HG03095 (cell line): ENCODE results near the gene CHRDL2.

Experiments used
- ATAC-seq: cut with Tn5 transposase; IDR thresholded peaks from one replicate; pipeline ENCODE4 v1.9.1; 2021; ENCODE audit warnings: moderate library complexity; ENCODE audit not compliant: unreplicated experiment

Gene CHRDL2

GRCh38 chr11:74749127-74749964 is 18.1 kb upstream of the CHRDL2 start:
- ATAC-seq = peak; percentile 51

DNA sequence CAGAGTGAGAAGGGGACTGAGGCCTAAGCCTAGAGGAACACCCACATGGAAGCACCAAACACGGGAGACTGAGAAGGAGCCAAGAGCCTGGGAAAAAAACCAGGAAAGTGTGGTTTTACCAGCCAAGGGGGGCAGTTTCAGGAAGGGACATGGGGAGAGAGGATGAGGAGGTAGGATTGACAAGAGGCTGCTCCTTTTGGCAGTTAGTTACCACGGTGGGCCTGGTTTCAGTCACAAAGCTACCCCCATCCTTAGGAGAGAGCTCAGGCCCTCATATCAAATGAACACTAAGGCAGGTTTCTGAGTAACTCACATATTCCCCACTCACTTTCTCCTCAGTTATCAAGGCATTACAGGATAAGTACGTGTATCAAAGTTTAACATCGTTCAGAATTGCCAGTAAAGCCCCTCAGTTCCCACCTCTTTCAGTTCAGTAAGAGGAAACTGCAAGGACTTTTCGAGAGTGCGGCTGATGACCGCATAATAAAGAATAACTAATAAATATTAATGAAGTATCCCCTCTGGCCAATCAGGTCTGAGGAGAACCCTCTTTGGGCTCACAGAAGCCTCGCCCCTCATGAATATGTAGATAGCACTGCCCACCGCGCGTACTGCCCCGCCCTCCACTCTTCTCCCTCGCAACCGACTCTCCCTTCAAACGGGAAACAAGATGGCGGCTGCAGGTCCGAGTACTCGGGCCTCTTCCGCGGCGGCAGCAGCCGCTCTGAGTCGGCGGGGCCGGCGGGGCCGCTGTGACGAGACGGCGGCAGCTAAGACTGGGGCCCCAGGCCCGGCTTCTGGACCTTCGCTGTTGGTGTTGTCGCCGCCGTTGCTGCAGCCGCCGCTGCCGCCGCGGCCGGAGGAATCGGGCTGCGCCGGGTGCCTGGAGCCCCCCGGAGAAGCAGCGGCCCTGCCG is 17.2 kb upstream of the CHRDL2 start, which contains the start of gene RNF169:
TSS of gene RNF169 (plus strand) at position 639 of the 916 bp plus-strand sequence. CDS start at position 671, 32 bp downstream.
- peak; percentile 96 for ATAC-seq

GRCh38 chr11:74746868-74747267 is 15.6 kb upstream of the CHRDL2 start:
- ATAC-seq = no peak

- no peak for ATAC-seq
Measured at GRCh38 chr11:74744277-74744676, 13.1 kb upstream of the CHRDL2 start.

DNA sequence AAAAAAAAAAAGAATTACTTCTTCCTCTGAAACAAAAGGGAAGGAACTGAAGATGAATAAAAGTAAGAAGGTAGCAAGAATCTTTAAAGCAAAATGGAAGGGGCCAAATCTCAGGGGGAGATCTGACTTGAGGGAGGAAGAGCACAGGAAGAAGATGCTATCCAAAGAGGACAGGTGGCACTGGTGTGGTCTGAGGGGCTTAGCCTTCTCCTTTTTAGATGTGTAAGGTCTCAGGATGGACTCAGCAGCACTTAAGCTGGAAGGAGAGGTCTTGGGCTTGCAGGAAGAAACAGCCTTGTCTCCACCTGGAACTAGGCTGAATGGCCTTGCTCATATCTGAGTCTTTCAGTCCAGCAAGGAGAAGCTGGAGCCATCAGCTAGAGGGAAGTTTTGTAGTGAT is 12.4 kb upstream of the CHRDL2 start:
- no peak for ATAC-seq

- no peak for ATAC-seq
Measured at GRCh38 chr11:74742070-74742469, 10.8 kb upstream of the CHRDL2 start.

- ATAC-seq = no peak
Measured at GRCh38 chr11:74739546-74740270, 8.5 kb upstream of the CHRDL2 start.

- no peak for ATAC-seq
Measured at GRCh38 chr11:74736031-74736430, 4.8 kb upstream of the CHRDL2 start.

GRCh38 chr11:74735365-74735928 is 4.2 kb upstream of the CHRDL2 start:
- ATAC-seq = no peak

GRCh38 chr11:74734559-74734925 is 3.3 kb upstream of the CHRDL2 start:
- no peak for ATAC-seq

- no peak for ATAC-seq
Measured at GRCh38 chr11:74730571-74731260, 510 bp downstream of the CHRDL2 start.

GRCh38 chr11:74729397-74729796 is 1.8 kb downstream of the CHRDL2 start:
- no peak for ATAC-seq

- peak; percentile 91 for ATAC-seq
Measured at GRCh38 chr11:74726547-74727182, 4.6 kb downstream of the CHRDL2 start.

DNA sequence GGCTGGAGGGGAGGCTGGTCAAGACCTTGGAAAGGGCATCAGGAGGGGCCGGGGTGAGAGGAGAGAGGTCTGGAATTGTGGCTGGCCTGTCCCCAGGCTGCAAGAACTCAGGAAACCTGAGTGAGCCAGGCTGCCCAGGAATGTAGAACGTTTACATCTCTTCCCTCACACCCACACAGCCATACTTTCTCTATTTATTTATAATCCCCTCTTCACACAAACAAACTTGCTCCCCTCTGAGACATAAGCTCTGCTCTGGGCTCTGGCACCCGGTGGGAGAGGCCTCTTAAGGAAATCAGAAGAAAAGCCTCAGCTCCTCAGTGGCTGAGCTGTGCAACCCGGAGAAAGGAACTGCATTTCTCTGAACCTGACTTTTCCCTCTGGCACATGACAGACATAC is 5.5 kb downstream of the CHRDL2 start:
- no peak for ATAC-seq

DNA sequence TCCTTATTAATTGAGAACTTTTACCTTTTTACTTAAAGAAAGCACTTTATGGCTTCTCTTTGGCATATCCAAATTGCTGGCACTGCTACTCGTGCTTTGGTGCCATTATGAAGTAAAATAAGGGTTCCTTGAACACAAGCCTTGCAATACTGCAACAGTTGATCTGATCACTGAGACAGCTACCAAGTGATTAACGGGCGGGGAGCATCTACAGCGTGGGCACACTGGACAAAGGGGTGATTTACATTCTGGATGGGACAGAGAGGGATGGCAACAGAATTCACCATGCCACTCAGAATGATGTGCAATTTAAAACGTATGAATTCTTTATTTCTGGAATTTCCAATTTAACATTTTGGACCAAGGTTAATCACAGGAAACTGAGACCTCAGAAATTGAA is 7.7 kb downstream of the CHRDL2 start:
- no peak for ATAC-seq

GRCh38 chr11:74721479-74721835 is 9.8 kb downstream of the CHRDL2 start:
- ATAC-seq = no peak

DNA sequence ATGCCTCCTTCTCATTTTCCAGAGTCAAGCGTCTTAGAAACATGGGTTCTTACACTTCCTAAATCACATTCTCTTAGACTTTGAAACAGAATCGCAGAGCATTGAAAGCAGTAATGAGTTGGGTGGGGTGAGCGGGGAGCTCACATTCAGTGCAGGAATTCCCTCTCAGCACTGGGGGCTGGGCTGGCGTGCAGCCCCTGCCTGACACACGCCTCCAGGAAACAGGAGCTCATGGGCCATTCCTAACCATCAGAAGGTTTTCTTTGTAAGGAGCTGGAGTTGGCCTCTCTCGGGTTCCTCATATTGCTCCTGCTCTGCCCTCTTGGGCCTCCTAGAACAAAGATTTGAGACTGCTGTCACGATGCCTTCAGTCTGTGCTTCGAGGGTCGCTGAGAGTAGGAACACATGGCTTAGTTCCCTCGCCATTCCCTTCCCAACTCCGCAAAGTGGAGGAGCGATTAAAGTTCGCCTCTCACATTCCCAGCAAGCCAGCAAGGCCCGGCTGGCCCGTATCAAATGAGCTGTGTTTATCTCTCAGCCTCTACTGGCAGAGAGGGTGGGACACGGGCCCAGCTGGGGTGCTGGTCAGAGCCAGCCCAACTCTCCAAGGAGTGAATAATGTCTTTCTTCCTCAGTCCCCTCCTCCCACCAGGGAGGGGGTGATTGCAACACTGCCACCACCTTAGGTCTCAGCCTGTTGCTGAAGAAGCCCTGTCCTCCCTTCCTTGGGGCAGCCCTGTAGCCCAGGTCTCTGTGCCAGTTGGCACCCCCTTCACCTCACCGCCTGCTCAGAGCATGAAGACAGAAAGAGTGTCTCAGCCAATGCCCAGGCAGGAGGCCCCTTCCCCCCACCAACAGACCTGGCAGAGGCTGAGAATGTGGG is 10.4 kb downstream of the CHRDL2 start:
- ATAC-seq = no peak

DNA sequence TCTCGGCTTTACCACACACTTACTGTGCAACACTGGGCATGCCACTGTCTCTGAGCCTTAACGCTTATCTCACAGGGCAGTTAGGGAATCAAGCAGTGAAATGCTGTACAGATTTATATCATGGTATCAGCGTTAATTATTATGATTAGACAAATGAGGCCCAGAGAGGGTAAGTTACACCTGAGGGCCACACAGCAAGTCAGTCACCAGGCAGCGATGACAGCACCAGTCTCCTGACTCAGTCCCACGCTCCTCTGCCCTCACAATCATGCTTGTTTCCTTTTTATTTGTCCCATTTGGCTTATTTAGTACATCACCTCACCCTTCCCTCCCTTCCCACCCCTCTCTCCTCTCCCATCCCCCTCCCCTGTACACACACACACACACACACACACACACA is 12.2 kb downstream of the CHRDL2 start:
- no peak for ATAC-seq
